A673 (cell line): ENCODE measurements around the gene KRT86. TPM values are rescaled to one million over a fixed set of nuclear protein-coding genes. Genes with fewer than 3 reads are reported as not detected.
"Not testable (repeated sequence)": the region's sequence is repeated elsewhere in the genome, so short reads cannot be mapped to it uniquely, and the experiment has no call there.

Source experiments
- BruUV-seq: library from RNA; stranded (reverse); fragments of 400-500 nt; replicated peaks from 2 replicates; lab custom pipeline; 2021; lab: Mats Ljungman, UMichigan
- CTCF ChIA-PET: fragments of 300-600 bp; sonication (Branson Sonifier 250); formaldehyde crosslinking; loops from one replicate; lab custom pipeline; 2022; ENCODE audit warnings: antibody characterized with exemption; lab: Charles Lee
- POLR2A ChIA-PET: fragments of 300-600 bp; sonication (Branson Sonifier 250); formaldehyde crosslinking; loops from one replicate; lab custom pipeline; 2022; ENCODE audit warnings: antibody characterized with exemption; ENCODE audit not compliant: low non-redundant PET; lab: Charles Lee
- DNase-seq: peaks from one replicate; pipeline ENCODE4 v3.0.0-alpha.2; 2015; ENCODE audit warnings: low spot score
- H3K27ac ChIP-seq: fragments of 200-600 bp; sonication (generic); 2 replicates; pipeline ENCODE4 v1.5.1; 2016; ENCODE audit warnings: mixed run types, low read depth, mild to moderate bottlenecking, mixed read lengths, antibody characterized with exemption, low read length; ENCODE audit not compliant: poor library complexity, severe bottlenecking
- H3K27me3 ChIP-seq: fragments of 200-600 bp; sonication (generic); replicated peaks from 2 replicates; pipeline ENCODE4 v1.6.1; 2017; ENCODE audit warnings: mixed run types, low read depth, mild to moderate bottlenecking, mixed read lengths, antibody characterized with exemption, low read length; ENCODE audit not compliant: insufficient read depth, poor library complexity
- H3K36me3 ChIP-seq: fragments of 200-600 bp; sonication (generic); 2 replicates; pipeline ENCODE4 v1.6.1; 2016; ENCODE audit warnings: mixed run types, mild to moderate bottlenecking, mixed read lengths, antibody characterized with exemption, low read length; ENCODE audit not compliant: insufficient read depth, poor library complexity, severe bottlenecking
- H3K4me1 ChIP-seq: fragments of 200-600 bp; sonication (generic); 2 replicates; pipeline ENCODE4 v1.6.1; 2017; ENCODE audit warnings: mixed run types, mild to moderate bottlenecking, mixed read lengths, antibody characterized with exemption, low read length; ENCODE audit not compliant: insufficient read depth, poor library complexity, severe bottlenecking
- H3K4me3 ChIP-seq: fragments of 200-600 bp; sonication (generic); 2 replicates; pipeline ENCODE4 v1.5.1; 2016; ENCODE audit warnings: low read depth, mixed run types, mild to moderate bottlenecking, mixed read lengths, low read length; ENCODE audit not compliant: poor library complexity, severe bottlenecking
- H3K9me3 ChIP-seq: fragments of 200-600 bp; sonication (generic); 2 replicates; pipeline ENCODE4 v1.6.1; 2016; ENCODE audit warnings: mixed run types, low read depth, mild to moderate bottlenecking, mixed read lengths, antibody characterized with exemption, low read length; ENCODE audit not compliant: poor library complexity, severe bottlenecking
- CTCF ChIP-seq: fragments of 300-800, 200-600 bp; sonication (generic); conservative IDR thresholded peaks from 2 replicates; pipeline ENCODE4 v1.5.1; 2017; ENCODE audit warnings: low read depth, mild to moderate bottlenecking, antibody characterized with exemption, low read length, moderate library complexity, mixed read lengths
- EZH2 ChIP-seq: fragments of 200-600 bp; sonication (generic); IDR thresholded peaks from 2 replicates; pipeline ENCODE4 v1.6.1; 2017; ENCODE audit warnings: borderline replicate concordance, low read depth, mild to moderate bottlenecking, mixed read lengths, antibody characterized with exemption, low read length; ENCODE audit not compliant: poor library complexity, severe bottlenecking
- intact Hi-C: fragments of 100-400 bp; cut with micrococcal nuclease; formaldehyde crosslinking; loops from one replicate; pipeline ENCODE4 v1.10.0; 2022; ENCODE audit not compliant: unreplicated experiment
- total RNA-seq: library from RNA; stranded (reverse); gene quantifications from 2 replicates; pipeline ENCODE4 v1.2.3, GENCODE V29; 2021

KRT86 gene
- total RNA-seq, 1 experiment from 2014 or later: not detected

DNA sequence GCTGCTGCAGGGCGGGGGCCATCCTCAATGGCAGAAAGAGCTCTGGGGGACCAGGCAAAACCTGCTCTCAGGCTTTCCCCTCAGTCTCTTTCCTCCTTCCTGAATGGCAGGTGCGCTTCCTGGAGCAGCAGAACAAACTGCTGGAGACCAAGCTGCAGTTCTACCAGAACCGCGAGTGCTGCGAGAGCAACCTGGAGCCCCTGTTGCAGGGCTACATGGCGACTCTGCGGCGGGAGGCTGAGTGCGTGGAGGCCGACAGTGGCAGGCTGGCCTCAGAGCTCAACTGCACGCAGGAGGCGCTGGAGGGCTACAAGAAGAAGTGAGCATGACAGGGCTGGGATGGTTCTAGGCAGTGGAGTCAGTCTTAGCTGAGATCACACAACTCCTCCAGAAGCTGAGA, 69.7 kb downstream of the KRT86 start:
- TF ChIP-seq EZH2: no peak
- TF ChIP-seq CTCF: no peak
- H3K9me3 ChIP-seq: no peaks in the 10 kb centered on the region
- BruUV-seq: no TSS peak
- H3K4me1 ChIP-seq: no peaks in the 10 kb centered on the region
- POLR2A ChIA-PET: no interaction called here
- no peak overlapping the region for H3K27ac ChIP-seq
- DNase-seq: no peak
- H3K4me3 ChIP-seq: no peak overlapping the region
- intact Hi-C loops: no loop called here
- H3K36me3 ChIP-seq: no peaks in the 10 kb centered on the region
- H3K27me3 ChIP-seq: no peaks in the 10 kb centered on the region
- CTCF ChIA-PET: no interaction called here

GRCh38 chr12:52345041-52345440, 70.6 kb downstream of the KRT86 start:
- CTCF ChIA-PET, BruUV-seq, H3K9me3 ChIP-seq, H3K27ac ChIP-seq, DNase-seq, H3K4me3 ChIP-seq, H3K27me3 ChIP-seq, intact Hi-C loops, H3K36me3 ChIP-seq, H3K4me1 ChIP-seq, POLR2A ChIA-PET: not testable (repeated sequence)

- Histone ChIP-seq H3K27ac (no peak overlapping the region), H3K36me3 (no peaks in the 10 kb centered on the region), H3K27me3 (no peaks in the 10 kb centered on the region), H3K4me3 (no peak overlapping the region), H3K9me3 (no peaks in the 10 kb centered on the region), H3K4me1 (no peaks in the 10 kb centered on the region)
- ChIA-PET POLR2A (no interaction called here), CTCF (no interaction called here)
- no TSS peak for BruUV-seq
- intact Hi-C loops: no loop called here
- DNase-seq: no peak
- TF ChIP-seq EZH2 (no peak), CTCF (no peak)
Observed at GRCh38 chr12:52346593-52346992, 72.1 kb downstream of the KRT86 start.

DNA sequence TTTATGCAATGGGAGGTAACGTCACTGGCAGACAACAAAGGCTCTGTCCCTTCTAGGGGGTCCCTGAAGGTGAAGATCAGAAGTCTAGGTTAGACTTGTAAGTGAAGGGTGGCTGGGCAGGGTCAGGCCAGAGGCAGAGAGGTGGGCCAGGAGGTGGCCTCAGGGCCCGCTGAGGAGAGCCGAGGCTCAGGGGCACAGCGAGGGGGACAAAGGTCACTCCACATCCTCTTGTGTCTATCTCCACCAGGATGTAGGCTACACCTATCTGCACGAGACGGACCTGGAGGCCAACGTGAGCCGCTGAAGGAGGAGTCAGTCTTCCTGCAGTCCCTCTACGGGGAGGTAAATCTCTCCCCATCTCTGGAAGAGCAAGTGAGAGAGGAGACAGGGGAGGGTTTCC, 72.6 kb downstream of the KRT86 start:
- Histone ChIP-seq H3K4me1 (no peaks in the 10 kb centered on the region), H3K36me3 (no peaks in the 10 kb centered on the region), H3K9me3 (no peaks in the 10 kb centered on the region), H3K4me3 (no peak overlapping the region), H3K27me3 (no peaks in the 10 kb centered on the region), H3K27ac (no peak overlapping the region)
- BruUV-seq: no TSS peak
- TF ChIP-seq EZH2 (no peak), CTCF (no peak)
- intact Hi-C loops: no loop called here
- no peak for DNase-seq
- ChIA-PET POLR2A (no interaction called here), CTCF (no interaction called here)
